GM12872 (cell line): ENCODE measurements around the gene ZNF764.

Experiments
- CTCF ChIP-seq: IDR thresholded peaks from 3 replicates; pipeline ENCODE4 v1.5.1; 2011; ENCODE audit warnings: low read depth, mild to moderate bottlenecking, low read length, moderate library complexity; ENCODE audit not compliant: insufficient read depth

Gene ZNF764

DNA sequence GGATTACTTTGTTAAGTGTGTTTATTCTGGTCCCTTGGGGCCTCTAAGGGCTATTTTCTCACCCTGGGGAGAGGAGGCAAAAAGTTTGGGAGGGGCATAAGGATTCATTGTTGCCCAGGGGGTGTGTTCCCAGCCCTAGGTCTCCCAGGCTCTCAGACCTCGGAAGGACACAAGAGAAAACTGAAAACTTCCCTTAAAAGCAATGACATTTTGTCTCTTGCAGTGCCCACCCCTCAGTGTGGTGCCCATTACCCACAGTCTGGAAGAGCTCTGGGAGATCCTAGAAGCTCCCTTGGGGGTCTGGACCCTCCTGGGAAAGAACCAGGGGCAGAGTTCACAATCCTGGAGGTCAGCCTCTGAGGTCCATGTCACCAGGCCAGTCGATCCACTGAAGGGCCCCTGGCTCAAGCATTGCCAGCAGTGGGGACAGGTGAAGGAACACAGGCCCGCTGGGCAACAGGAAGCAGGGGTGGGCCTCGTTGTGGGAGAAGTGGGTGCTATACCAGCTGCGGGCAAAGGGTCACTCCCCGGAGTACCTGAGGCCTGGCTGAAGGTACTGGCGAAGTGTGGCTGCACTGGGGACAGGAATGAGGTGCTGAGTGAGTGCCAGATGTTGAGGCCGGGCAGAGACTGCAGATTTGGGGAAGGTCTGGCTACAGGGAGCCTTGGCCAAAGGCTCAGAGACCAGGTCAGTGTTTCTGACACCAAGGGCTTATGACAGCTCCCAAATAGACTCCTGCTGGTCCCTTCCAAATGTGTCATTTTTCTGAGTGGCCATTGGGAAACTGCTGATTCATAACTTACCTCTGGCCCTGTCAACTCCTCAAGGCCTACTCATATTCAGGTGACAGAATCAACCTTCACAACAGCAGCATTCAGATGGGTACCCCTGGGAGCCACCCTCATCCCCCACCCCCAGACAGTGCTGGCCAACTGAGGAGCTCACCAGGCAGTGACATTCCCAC is 18.9 kb downstream of the ZNF764 start:
- no peak for TF ChIP-seq CTCF

GRCh38 chr16:30535777-30536190 is 22.4 kb downstream of the ZNF764 start:
- TF ChIP-seq CTCF = peak; percentile 80

GRCh38 chr16:30535106-30535776 is 22.9 kb downstream of the ZNF764 start:
- TF ChIP-seq CTCF = no peak

DNA sequence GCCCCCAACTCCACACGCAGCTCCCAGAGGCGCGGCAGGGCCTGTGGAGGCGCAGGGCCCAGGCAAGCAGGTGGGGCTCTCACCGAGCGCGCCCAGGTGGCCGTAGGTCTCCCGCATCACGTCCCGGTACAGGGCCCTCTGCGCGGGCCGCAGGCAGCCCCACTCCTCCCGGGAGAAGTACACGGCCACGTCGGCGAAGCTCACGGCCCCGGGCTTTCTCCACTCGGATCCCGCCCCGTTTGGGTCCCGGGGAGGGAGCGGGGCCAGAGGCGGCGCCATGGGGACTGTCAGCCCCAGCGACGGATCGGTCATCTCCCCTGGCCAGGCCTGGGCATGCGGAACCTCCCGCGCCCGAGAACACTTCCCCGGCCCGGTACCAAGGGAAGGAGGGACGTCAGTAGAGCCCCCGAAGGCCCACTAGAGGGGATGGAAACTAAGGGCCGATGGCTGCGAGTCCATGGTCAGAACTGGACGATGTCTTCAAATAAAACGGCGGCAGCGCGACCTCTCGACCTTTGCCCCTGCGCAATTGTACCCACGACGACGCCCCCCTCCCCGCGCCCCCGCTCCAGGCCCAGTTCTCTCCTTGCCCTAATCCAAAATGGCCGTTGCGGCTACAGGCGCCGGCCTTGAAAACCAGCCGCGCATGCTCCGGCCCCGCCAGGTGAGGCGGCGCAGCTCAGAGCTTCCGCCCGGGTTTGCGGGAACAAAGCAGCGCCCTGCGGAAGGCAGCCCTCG is 23.6 kb downstream of the ZNF764 start, which contains the start of gene ZNF747:
Gene ZNF747 (minus strand): TSS at position 491 of the 738 bp plus-strand sequence. CDS start 179 bp downstream, at position 312.
- TF ChIP-seq CTCF = no peak

GRCh38 chr16:30533748-30534367 is 24.3 kb downstream of the ZNF764 start:
- TF ChIP-seq CTCF = no peak

- TF ChIP-seq CTCF = no peak
Observed at GRCh38 chr16:30533146-30533522, 25.0 kb downstream of the ZNF764 start.
